Testis (tissue), 2 donors: ENCODE results near the gene KISS1R.

Source experiments
- POLR2A ChIP-seq: fragments of 450-650 bp; IDR thresholded peaks from one replicate; pipeline ENCODE4 v1.6.1; 2017; ENCODE audit warnings: antibody characterized with exemption, mild to moderate bottlenecking, moderate library complexity
- TF ChIP-seq, protein P1 (sequence below), 3 experiments: fragments of 450-650 bp in 2 of 3; fragments of 200-600 bp in 1 of 3; sonication (generic) in 1 of 3; IDR thresholded peaks; one replicate each; pipeline ENCODE4 v1.5.1; 2016 to 2019; ENCODE audit warnings: antibody characterized with exemption in 3 of 3, mild to moderate bottlenecking in 2 of 3, moderate library complexity in 1 of 3

DNA sequence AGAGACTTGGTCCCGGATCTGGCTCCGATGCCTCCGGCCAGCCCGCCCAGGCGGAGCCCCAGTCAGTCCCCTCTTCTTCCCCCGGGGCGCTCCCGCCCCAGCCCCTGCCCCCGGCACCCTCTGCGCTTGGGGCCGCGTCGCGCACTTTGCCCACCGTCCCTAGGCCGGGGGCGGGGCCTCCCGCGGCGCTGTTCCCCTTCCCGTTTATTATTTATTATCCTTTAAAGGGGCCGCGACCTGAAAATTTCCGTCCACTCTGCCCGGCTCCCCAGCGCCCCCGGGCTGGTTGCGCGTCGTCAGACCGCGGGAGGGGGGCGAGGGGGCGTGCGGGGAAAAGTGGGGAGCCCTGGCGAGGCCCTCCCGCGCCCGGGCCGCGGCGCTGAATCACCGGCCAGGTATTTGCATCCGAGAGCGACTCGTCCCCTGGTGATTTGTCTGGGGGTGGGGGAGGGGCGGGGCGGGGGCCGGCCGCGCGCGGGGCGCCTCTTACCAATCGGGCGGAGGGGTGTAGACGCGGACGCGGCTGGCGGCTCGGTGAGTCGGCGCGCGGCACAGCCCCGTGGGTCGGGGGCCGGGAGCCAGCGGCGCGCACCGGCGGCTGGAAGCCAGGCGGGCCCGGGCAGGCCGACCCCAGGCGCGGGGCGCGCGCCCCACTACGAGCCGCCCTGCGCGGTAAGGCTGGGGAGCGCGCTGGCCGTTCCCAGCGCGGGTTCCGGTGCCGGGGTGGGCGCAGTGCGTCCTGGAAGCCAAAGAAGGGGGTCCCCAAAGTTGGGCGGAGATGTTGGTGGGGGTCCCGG, 8.6 kb downstream of the KISS1R start, which contains the start of gene ARID3A:
- TF ChIP-seq, protein P1, sequence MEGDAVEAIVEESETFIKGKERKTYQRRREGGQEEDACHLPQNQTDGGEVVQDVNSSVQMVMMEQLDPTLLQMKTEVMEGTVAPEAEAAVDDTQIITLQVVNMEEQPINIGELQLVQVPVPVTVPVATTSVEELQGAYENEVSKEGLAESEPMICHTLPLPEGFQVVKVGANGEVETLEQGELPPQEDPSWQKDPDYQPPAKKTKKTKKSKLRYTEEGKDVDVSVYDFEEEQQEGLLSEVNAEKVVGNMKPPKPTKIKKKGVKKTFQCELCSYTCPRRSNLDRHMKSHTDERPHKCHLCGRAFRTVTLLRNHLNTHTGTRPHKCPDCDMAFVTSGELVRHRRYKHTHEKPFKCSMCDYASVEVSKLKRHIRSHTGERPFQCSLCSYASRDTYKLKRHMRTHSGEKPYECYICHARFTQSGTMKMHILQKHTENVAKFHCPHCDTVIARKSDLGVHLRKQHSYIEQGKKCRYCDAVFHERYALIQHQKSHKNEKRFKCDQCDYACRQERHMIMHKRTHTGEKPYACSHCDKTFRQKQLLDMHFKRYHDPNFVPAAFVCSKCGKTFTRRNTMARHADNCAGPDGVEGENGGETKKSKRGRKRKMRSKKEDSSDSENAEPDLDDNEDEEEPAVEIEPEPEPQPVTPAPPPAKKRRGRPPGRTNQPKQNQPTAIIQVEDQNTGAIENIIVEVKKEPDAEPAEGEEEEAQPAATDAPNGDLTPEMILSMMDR (IDR thresholded peaks at IDR 0.05), result no peak
- no peak for TF ChIP-seq POLR2A
